Measurements from ENCODE around the gene OR1I1.
"Not testable (repeated sequence)": the region's sequence is repeated elsewhere in the genome, so short reads cannot be mapped to it uniquely, and the experiment has no call there.

The OR1I1 gene

DNA sequence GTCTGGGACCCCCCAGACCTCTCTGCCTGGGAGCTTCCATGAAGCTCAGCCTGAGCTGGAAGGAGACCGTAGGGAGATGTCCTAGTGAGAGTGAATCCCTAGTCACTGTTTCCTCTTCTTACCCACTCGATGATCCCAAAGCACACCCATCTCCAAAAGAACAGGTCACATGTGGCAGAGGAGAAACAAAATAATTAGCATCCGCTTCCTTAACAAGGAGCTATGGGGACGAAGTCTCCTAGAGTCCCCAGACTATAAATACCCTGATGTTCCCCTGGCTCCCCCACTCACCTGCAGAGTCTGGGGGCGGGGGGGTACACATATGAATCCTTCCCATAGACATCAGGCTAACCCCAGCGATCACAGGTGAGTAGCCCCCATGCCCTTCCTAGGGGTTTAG is at the start of gene OR1I1:
Gene OR1I1 (plus strand): TSS at position 301 of the 400 bp plus-strand sequence. CDS start 4,855 bp downstream, outside the sequence.
- DNase-seq (ENCODE audit: low read depth), result no peak

DNA sequence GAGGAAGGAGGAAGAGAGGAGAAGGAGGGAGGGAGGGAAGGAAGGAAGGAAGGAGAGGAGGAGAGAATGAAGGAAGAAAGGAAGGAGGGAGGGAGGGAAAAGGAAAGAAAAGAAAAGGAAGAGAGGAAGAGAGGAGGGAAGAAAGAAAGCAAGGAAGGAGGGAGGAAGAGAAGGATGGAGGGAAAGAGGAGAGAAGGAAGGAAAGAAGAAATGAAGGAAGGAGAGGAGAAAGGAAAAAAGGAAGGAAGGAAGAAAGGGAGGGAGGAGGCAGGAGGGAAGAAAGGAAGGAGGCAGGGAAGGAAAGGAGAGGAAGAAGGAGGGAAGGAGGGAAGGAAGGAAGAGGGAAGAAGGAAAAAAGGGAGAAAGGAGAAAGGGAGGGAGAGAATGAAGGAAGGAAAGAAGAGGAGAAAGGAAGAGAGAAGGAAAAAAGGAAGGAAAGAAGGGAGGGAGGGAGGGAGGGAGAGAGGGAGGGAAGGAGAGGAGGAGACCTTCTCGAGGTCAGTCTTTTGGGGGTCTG is 46.2 kb upstream of the OR1I1 start:
- DNase-seq (ENCODE audit: low read depth), result no peak

- DNase-seq (ENCODE audit: low read depth), result no peak
Observed at GRCh38 chr19:15037586-15037985, 44.4 kb upstream of the OR1I1 start.

DNA sequence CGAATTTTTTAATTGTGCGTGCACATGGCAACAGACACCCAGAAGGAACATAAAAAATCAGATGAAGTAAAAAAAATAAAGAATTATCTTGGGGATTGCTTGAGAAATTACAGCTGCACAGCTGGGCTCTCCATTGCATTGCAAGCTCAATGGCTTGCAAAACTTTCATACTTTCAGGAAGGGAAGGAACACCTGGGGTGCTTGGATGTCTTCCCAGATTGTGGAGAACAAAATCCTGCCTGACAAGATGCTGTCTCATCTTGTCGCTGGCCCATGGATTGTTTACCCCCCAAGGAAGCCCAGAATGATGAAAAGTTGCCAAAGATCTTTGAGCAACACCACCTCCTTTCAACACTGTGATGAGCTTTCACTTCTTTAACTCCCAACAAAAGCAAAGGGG is 43.7 kb upstream of the OR1I1 start:
- DNase-seq (ENCODE audit: low read depth), result no peak

DNA sequence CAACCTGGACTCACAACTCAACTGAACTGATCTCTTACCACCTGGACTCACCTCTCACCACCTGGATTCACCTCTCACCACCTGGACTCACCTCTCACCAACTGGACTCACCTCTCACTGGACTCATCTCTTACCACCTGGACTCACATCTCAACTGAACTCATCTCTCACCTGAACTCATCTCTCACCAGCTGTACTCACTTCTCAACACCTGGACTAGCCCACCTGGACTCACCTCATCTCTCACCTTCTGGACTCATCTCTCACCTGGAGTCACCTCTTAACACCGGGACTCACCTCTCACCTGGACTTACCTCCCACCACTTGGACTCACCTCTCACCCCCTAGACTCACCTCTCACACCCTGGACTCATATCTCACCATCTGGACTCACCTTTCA is 40.0 kb upstream of the OR1I1 start:
- no peak for DNase-seq (ENCODE audit: low read depth)

GRCh38 chr19:15042826-15043225 is 39.2 kb upstream of the OR1I1 start:
- no peak for DNase-seq (ENCODE audit: low read depth)

DNA sequence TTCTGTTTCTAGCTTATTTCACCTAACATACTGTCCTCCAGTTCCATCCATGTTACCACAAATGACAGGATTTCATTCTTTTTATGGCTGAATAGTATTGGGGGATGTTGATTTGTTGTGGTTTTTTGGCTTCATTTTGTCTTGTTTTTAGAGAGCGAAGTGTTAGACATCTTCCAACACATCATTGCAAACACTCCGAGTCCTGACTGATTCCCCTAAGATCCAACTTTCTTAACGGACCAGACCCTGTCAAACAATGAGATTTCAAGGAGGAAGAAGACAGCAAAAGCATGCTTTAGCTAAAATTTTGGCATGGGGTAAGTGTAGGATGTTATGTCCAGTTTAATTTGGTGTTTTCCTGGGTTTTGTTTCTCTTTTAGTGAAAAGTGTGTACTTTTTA is 36.5 kb upstream of the OR1I1 start:
- DNase-seq (ENCODE audit: low read depth), result no peak

DNA sequence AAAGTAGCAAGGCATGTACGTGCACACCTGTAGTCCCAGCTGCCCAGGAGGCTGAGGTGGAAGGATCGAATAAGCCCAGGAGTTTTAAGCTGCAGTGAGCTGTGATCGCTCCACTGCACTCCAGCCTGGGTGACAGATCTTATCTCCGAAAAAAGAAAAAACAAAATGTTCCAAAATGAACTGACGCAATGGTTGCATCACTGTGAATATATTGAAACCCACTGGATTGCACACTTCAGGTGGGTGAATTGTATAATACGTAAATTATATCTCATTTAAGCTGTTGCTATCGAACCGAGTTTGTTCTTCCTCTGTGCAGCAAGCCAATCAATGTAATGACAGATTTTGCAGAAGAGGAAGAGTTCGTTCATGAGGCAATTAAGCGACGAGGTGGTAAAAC is 34.3 kb upstream of the OR1I1 start:
- no peak for DNase-seq (ENCODE audit: low read depth)

DNA sequence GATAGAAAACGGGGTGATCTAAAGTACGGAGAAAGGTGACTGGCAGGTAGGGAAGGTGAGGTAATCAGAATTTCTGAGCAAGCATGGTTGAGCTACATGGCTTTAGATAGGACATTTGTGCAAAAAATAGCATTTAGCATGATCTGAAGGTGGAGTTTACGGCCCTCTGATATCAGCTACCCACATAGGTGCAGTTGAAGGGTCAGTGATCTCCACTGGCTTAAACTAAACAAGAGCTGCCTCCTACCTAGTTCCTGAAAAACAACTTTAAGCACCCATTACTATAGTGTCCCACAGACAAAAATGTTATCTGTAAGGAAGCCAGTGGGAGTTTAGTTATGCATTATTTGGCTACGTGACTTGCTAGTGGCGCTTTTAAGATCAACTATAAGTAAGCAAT is 33.9 kb upstream of the OR1I1 start:
- no peak for DNase-seq (ENCODE audit: low read depth)

GRCh38 chr19:15048885-15049541 is 33.0 kb upstream of the OR1I1 start, which contains the start of gene CASP14:
CASP14 (plus strand) TSS chr19:15049480; CDS start chr19:15052252, 2,772 bp downstream.
- DNase-seq (ENCODE audit: low read depth), result no peak

DNA sequence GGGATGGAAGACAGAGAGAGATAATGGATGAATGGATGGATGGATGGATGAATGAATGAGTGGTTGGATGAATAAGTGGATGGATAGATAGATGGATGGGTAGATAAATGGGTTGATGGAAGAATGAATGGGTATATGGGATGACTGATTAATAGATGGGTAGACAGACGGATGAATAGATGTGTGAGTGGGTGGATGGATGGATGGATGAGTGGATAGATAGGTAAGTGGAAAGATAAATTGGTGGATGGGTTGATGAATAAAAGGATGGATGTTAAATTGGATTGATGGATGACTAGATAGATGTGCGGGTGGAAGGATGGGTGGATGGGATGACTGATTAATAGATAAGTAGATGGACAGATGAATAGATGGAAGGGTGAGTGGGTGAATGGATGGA is 31.4 kb upstream of the OR1I1 start:
- DNase-seq (ENCODE audit: low read depth), result no peak

- no peak for DNase-seq (ENCODE audit: low read depth)
Observed at GRCh38 chr19:15062036-15062435, 20.0 kb upstream of the OR1I1 start.

- not testable (repeated sequence) for DNase-seq (ENCODE audit: low read depth)
Observed at GRCh38 chr19:15070386-15070785, 11.6 kb upstream of the OR1I1 start.

DNA sequence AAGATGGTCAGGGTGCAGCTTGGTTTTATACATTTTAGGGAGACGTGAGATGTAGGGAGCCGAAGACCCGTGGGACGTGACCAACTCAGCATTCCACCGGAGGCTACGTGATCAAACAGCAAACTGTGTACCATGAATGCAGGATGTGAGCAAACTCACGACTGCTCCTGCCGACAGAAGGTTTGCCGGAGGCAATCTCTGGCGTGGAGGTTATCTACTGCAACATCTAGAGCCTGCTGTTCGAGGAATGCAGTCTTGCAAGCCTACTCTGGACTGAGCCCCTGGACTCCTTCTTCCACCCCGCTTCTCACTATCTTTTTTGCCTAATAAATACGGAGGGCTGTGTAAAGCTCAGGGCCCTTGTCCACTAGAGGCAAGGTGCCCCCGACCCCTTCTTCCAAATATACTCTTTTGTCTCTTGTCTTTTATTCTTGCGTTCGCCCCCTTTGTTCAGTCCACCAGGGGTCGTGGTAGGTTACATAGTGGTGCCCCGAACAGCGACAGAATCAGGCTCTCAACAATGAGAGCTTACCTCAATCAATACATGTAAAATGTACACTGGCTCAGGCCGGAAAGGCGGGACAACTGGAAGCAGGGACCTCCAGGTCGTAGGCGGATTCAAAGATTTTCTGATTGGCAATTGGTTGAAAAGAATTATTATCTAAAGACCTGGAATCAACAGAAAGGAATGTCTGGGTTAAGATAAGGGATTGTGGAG is 8.9 kb upstream of the OR1I1 start:
- no peak for DNase-seq (ENCODE audit: low read depth)

DNA sequence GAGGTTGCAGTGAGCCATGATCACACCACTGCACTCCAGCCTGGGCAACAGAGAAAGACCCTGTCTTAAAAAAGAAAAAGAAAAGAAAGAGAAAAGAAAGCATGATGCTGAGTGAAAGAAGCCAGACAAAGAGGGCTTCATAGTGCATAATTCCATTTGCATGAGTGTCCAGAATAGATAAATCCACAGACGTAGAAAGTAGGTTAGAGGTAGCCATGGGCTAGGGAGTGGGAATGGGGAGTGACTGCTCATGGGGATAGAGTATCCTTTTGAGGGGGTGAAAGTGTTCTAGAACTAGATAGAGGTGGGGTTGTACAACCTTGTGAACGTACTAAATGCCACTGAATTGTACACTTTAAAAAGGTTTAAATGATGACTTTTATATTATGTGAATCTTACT is 7.6 kb upstream of the OR1I1 start:
- no peak for DNase-seq (ENCODE audit: low read depth)

DNA sequence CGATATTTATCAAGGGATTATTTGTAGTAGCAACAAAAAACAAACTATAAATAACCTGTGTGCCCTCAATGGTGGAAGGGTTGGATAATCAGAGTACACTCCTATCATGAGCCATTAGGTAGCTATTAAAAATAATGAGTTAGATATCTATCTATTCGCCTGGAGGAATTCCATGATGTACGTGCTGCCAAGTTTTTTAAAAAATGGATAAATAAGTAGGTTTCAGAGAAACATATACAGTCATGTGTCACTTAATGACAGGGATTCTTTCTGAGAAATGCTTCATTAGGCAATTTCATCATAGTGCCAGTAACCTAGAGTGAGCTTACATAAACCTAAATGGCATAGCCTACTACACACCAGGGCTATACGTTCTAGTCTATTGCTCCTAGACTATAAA is 6.2 kb upstream of the OR1I1 start:
- DNase-seq (ENCODE audit: low read depth), result no peak

DNA sequence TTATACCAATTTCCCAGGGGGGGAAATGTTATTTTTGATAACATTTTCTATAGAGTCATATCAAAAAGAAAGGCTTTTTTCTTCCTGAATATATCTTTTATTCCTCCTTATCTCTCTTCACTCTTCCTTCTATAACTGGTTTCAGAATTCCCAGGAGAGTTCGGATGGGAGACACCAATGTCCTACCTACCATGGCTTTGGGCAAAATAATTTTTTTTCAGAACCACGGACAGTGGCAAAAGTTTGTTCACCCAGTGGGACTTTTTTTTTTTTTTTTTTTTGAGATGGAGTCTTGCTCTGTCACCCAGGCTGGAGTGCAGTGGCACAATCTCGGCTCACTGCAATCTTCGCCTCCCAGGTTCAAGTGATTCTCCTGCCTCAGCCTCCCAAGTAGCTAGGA is 2.0 kb upstream of the OR1I1 start:
- not testable (repeated sequence) for DNase-seq (ENCODE audit: low read depth)

DNA sequence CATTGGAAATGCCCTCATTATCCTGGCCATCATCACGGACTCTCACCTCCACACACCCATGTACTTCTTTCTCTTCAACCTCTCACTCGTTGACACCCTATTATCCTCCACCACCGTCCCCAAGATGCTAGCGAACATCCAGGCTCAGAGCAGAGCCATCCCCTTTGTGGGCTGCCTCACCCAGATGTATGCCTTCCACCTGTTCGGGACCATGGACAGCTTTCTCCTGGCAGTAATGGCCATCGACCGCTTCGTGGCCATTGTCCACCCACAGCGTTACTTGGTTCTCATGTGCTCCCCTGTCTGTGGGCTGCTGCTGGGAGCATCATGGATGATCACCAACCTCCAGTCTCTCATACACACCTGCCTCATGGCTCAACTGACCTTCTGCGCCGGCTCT is 5.2 kb downstream of the OR1I1 start:
- no peak for DNase-seq (ENCODE audit: low read depth)

DNA sequence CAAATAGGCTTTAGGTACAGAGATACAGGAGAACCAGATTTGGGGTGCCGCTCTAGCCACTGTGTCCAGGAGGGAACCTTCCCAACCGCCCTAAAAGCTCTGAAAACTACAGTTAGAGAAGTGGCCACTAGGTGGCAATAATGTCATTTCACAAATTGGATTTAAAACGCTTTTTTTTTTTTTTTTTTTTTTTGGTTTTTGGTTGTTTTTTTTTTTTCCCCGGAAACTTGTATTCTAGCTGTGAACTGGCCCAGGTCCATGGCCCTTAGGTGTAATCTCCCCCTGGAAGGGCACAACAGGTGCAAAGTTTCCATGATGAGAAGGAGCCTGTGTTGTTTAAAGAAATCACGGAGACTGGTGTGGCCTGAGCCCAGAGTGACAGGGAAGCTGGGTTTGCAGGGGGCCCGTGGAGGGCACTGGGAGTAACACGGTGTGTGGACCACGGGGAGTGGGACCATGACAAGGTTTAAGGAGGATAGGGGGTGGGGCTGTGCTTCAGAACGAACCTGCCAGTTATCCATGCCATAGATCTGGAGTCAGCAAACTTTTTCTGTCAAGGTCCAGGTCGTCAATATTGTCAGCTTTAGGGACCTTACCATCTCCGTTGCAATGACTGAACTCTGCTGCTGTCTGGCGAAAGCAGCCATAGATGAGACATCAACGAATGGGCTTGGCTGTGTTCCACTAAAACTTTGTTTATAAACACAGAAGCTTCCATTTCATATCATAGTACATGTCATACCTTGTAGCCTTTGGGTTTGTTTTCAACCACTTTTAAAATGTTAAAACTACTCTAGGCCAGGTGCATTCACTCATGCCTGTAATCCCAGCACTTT is 10.1 kb downstream of the OR1I1 start:
- DNase-seq (ENCODE audit: low read depth), result no peak

DNA sequence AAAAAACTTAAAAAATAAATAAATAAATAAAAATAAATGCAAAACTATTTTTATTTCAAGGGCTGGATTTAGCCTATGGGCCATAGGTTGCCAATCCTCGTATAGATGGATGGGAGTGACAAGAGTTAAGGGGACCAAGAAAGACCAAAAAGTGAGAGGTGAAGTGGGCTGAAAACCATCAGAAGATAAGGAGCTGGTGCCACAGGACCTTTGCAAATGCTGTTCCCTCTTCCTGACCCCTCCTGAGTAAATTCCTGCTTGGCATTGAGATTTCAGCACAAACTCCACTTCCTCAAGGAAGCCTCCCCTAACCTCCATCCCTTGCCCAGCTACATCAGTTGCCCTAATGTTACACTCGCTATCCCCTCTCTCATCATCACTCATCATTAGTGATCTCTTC is 11.0 kb downstream of the OR1I1 start:
- no peak for DNase-seq (ENCODE audit: low read depth)

DNA sequence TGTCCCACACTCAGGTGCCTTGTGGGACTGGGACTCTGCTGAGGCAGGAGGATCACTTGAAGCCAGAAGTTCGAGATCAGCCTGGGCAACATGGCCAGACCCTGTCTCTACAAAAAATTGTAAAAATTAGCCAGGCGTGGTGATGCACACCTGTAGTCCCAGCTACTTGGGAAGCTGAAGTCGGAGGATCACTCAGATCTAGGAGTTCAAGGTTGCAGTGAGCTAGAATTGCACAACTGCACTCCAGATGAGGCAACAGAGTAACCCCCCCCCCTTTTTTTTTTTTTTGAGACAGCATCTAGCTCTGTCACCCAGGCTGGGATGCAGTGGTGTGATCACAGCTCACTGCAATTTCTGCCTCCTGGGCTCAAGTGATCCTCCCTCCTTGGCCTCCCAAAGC is 14.2 kb downstream of the OR1I1 start:
- DNase-seq (ENCODE audit: low read depth), result no peak

DNA sequence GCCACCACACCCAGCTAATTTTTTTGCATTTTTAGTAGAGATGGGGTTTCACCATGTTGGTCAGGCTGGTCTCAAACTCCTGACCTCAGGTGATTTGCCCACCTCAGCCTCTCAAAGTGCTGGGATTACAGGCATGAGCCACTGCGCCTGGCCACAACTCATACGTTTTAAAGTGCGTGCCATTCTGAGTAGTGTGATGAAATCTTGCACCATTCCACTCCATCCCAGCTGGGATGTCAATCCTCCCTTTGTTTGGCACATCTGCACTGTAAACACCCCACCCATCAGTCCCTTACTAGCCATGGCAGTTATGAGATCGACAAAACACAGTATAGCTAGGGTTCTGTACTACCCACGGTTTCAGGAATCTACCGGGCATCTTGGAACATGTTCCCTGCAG is 16.0 kb downstream of the OR1I1 start:
- DNase-seq (ENCODE audit: low read depth), result not testable (repeated sequence)

- DNase-seq (ENCODE audit: low read depth), result no peak
Observed at GRCh38 chr19:15098460-15098859, 16.4 kb downstream of the OR1I1 start.
